ENCODE results near the gene MLLT1.

MLLT1 gene

DNA sequence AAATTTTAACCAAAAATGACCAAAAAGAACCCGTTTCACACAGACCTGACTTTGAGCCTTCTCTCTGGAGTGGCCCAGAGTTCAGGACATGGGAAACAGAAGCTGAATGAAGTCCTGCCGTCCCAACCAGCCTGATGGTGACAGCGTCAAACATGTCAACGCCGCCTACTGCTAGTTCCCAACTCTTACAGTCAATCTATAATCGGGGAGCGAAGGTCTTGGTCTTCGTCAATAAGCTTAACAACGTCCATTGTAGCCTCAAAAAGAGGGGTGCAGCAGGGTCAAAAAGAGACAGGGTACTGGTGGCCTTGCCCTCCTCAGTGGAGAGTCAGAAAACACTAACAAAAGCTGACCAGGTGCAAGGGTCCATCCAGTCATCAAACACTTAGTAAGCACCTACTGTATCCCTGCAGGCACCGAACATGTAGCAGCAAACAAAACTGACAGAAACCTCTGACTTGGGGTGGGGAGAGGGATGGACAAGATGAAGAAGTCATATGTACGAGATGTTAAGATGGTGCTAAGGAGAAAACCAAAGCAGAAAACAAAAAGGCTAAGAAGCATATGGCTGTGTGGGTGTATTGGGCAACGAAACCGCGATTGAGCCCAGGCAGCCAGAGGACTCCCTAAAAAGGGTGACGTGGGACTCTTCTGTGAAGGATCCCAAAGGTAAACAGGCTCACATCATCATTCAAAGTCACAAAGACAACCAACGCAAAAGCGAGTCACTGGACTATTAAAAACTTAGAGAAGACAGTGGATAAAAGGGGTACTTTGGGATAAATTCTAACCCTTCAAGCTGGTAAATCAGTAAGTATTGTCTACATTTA lies 12.0 kb downstream of the MLLT1 start:
- TF ChIP-seq, protein P1, sequence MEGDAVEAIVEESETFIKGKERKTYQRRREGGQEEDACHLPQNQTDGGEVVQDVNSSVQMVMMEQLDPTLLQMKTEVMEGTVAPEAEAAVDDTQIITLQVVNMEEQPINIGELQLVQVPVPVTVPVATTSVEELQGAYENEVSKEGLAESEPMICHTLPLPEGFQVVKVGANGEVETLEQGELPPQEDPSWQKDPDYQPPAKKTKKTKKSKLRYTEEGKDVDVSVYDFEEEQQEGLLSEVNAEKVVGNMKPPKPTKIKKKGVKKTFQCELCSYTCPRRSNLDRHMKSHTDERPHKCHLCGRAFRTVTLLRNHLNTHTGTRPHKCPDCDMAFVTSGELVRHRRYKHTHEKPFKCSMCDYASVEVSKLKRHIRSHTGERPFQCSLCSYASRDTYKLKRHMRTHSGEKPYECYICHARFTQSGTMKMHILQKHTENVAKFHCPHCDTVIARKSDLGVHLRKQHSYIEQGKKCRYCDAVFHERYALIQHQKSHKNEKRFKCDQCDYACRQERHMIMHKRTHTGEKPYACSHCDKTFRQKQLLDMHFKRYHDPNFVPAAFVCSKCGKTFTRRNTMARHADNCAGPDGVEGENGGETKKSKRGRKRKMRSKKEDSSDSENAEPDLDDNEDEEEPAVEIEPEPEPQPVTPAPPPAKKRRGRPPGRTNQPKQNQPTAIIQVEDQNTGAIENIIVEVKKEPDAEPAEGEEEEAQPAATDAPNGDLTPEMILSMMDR (IDR thresholded peaks at IDR 0.05; ENCODE audit: control insufficient read depth, insufficient read depth, low read depth, low read length, missing control alignments): no peak
- no peak overlapping the region for H3K4me3 ChIP-seq (ENCODE audit: control insufficient read depth, low read depth, low read length)
- DNase-seq (ENCODE audit: low read depth): no peak

DNA sequence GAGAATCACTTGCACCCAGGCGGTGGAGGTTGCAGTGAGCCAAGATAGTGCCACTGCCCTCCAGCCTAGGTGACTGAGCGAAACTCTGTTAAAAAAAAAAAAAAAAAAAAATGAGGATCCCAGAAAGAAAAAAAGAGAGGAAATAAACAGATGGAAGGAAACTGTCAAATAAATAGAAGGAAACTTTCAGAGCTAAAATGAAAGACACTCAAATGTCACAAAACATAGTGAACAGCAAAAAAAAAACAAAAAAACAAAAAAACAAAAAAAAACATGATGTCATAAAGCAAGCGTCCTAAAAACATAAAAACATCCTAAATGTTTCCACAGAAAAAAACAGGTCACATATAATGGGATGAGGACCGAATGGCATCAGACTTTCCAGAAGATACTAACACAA lies 15.0 kb downstream of the MLLT1 start:
- TF ChIP-seq, protein P1 (IDR thresholded peaks at IDR 0.05; ENCODE audit: control insufficient read depth, insufficient read depth, low read depth, low read length, missing control alignments): no peak
- DNase-seq (ENCODE audit: low read depth): no peak

DNA sequence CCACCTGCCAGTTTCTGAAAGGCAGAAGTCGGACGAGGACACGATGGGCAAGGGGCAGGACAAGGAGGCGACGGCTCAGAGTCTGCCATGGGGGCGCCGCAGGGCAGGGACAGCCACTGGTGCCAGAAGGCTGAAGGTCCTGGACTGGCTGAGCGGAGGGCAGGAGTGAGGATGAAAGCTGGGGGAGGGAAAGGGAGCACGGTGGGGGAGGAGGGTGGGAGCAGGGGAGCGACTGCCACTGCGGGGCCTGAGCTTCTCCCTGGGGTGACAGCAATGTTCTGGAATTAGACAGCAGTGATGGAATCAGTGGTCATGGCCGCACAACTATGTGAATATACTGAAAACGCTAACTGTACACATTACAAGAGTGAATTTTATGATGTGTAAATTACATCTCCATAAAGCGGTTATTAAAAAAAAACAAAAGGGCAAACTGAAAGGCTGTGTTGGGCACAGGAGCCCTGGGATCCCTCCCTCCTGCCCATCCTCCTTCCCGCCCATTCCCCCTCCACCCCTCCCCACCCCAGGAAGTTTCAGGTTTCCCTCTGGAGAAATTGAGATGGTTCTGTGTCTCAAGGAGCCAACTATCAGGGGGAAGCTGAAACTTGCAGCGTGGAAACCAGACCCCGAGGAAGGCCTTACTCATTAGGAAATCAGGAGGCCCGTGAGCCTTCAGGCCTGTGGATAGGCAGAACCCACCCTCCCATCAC lies 15.9 kb downstream of the MLLT1 start:
- TF ChIP-seq, protein P1 (IDR thresholded peaks at IDR 0.05; ENCODE audit: control insufficient read depth, insufficient read depth, low read depth, low read length, missing control alignments): no peak
- H3K4me3 ChIP-seq (ENCODE audit: control insufficient read depth, low read depth, low read length): no peak overlapping the region
- no peak for DNase-seq (ENCODE audit: low read depth)

More for the DNA sequence above, 15.0 kb downstream of the MLLT1 start:
- no peak overlapping the region for H3K4me3 ChIP-seq (ENCODE audit: control insufficient read depth, low read depth, low read length)

DNA sequence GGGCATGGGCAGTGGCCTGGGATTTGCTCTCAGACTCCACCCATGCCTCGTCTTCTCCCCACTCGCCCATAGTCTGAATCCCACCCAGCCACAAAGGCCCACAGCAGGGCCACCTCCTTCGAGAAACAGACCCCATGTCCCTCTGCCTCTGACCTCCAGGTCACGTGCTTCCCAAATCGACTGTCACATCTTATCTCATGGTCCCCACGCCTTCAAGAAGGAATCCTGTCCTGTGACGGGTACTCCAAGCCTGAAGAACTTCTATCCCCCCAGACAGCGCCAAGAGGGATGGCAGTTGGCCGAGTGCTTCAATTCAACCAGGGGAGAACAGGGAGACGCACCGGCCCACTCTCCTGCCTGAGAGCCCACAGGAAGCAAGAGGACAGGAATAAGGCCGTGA lies 16.5 kb downstream of the MLLT1 start:
- TF ChIP-seq, protein P1 (IDR thresholded peaks at IDR 0.05; ENCODE audit: control insufficient read depth, insufficient read depth, low read depth, low read length, missing control alignments): no peak
- H3K4me3 ChIP-seq (ENCODE audit: control insufficient read depth, low read depth, low read length): no peak overlapping the region
- no peak for DNase-seq (ENCODE audit: low read depth)

DNA sequence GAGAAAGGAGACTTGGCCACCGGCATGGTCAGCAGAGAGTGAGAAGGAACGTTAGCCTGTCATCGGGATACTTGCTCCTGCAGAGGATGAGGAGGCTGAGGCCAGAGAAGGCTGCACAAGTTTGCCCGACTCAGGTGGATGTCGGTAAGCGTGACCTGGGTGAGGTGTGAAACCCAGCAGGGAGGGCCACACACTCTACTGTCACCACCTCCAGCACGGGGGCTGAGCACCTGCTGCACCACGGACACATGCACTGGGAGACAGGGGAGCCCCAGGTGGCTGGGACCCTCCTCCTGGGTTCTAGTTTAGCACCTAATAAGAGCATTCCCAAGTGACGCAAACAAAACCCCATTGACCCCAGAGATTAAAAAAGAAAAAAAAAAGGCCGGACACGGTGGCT lies 17.3 kb downstream of the MLLT1 start:
- no peak overlapping the region for H3K4me3 ChIP-seq (ENCODE audit: control insufficient read depth, low read depth, low read length)
- DNase-seq (ENCODE audit: low read depth): no peak
- TF ChIP-seq, protein P1 (IDR thresholded peaks at IDR 0.05; ENCODE audit: control insufficient read depth, insufficient read depth, low read depth, low read length, missing control alignments): no peak

DNA sequence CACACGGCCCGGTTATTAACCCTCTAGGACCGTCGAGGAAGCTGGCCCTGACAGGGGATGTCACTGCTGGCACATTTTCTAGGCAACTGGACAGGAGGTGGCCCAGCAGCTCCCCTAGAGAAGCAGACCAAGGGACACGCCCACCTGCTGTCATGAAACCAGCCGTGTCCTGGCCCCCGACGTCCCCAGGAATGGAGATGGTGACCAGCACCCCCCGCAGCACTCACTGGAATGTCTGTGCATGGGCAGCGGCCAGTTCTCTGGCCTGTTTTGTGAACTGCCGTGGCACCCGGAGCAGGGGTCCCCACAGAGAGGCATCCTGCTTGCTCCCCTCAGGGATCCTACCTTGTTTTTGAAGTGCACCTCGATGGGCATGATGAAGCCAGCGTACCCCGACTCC lies 17.9 kb downstream of the MLLT1 start:
- DNase-seq (ENCODE audit: low read depth): no peak
- TF ChIP-seq, protein P1 (IDR thresholded peaks at IDR 0.05; ENCODE audit: control insufficient read depth, insufficient read depth, low read depth, low read length, missing control alignments): no peak
- H3K4me3 ChIP-seq (ENCODE audit: control insufficient read depth, low read depth, low read length): no peak overlapping the region
